ENCODE data around the gene ELK4.

The ELK4 gene

GRCh38 chr1:205563927-205564441, 67.8 kb downstream of the ELK4 start:
- DNase-seq (ENCODE audit: low read depth in 2 of 2) = no peak

- no peak for DNase-seq (ENCODE audit: low read depth in 2 of 2)
These were observed 70.2 kb downstream of the ELK4 start for GRCh38 chr1:205561501-205562203.

All from fibroblast of skin of left quadriceps (primary cell).